NCI-H526 (cell line): ENCODE measurements around the gene SBSN.
A peak's percentile ranks its signal among the peaks of the same experiment; 100 is the strongest.

Experiments
- DNase-seq, 2 experiments: peaks; one replicate each; lab custom pipeline; 2025; lab: John Stamatoyannopoulos, UW

The SBSN gene

DNA sequence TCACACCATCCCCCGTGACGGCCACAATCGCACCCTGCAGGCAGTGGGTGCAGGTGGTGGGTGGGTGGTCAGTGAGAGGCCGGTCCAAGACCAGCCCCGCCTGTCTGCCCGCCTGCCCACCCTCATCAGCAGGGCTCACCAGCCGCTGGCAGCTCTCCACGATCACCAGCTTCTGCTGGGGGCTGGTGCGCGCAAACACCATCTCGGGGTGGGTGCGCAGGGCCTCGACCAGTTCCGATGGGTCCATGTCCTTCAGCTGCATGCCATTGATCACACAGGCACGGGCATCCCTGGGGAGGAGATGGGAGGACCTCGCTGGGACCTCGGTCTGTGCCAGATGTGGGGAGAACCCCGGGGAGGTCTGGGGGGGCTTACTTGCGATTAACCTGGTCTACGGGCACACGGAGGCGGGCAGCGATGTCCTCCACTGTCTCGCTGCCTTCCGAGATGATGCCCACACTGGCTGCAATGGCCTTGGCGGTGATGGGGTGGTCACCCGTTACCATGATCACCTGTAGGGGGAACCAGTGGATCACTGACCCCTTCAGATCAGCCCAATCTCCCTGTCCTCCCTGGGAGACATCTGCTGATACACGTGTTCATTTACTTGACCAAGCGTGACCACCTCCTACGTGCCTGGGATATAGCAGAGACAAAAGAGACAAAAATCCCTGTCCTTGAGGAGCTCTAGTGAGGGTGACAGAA, 27.3 kb upstream of the SBSN start:
- peak; percentile 65 to 83 for DNase-seq

DNA sequence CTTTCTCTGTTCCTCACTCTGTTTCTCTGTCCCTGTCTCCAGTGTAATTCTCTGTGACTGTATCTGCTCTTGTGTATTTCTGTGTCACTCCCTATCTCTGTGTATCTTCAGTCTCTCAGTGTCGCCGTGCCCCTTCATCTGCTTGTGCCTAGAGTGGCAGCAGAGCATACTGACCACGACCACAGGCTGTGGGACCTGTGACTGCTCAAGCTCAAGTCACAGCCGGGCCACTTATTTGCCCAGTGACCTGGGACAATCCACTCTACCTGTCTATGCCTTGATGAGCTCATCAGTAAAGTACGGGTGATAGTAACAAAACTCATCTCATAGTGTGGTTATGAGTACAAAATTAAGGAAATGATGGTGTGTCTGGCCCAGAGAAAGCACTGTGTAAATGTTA, 26.0 kb upstream of the SBSN start:
- DNase-seq = no peak

DNA sequence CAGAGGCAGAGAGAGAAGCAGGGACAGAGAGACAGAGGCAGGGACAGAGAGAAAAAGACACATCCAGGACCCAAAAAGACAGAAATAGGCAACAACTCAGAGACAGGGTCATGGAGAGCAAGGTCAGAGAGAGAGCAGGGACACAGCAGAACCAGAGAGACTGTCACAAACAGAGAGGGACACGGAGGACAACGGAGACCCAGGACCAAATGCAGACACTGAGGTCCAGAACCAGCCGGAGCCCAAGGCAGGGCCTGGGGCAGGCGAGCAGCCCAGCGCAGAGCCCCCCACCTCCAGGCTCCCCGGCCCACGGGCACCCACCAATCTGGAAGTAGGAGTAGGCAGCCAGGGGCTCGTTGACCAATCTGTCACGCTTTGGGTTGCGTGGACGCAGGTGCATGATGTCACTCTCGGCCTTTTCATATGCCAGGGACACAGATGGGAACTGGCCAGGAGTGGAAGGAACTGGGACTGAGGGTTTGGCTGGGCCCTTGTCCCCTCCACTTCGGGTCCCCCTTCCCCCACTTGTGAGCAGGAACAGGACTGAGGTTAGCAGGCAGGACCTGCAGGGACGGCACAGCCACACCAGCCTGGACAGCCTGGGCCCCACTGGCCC, 25.4 kb upstream of the SBSN start:
- DNase-seq = no peak

DNA sequence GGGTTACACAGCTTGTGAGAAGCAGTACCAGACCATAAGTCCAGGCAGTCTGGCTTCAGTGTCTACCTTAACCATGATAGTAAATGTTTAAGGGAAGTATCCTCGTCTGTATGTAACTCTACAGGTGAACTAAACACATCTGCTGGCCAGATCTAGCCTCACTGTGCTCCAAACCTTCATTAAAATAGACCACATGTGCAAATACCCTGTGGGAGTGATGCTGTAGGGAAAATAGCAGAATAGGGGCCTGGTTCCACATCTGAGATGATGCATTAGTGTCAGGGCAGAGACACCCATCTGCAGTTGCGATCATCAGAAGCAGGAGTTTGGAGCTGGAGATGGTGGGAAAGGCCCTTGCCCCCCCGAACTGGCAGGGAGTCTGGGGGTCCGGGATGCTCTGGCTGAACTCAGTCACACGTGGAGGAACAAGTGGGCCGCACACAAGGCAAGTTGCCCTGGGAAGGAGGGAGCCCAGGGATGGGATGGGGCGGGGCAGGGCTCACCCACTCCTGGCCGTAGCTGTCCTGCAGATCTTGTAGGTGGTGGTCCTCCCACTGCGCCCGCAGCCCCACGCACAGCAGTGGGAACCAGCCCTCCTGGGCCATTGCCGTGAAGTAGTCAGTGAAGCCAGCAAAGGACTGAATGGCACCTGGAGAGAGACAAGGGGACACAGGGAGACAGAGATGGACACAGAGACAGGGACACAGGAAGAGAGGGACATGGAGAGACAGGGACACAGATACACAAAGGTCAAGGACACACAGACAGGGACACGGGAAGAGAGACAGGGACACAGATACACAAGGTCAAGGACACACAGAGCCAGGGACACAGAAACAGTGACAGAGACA, 24.6 kb upstream of the SBSN start:
- DNase-seq = no peak

DNA sequence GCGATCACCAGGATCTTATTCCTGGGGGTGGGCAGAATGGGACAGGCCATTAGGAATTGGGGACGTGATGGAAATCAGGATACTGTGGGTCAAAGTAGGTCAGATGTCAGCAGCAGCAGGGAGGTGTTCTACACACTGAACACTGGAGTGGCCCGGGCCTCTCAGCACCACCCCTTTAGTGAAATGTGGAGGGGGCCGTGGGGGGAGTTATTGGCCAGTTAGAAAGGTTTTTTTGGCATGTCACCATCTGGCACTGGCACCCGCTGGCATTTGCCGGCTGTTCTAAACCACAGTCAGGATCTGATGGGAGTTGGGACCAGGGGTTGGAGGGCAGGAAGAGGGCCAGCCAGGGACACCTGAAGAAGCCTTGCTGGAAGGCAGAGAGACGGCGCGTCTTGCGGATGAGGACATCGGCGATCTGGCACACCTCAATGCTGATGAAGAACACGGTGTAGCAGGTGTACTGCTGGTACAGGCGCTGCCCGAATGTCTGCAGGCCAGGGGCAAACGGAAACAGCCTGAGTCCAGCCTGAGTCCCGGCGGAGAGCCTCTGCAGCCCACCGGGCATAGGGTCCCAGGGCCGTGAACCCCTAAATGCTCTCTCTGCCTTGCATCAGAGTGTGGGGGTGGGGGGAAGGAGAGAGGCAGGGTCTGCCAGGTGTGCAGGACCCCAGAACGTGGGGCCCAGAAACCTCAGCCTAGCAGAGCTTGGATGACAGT, 23.1 kb upstream of the SBSN start:
- no peak for DNase-seq

DNA sequence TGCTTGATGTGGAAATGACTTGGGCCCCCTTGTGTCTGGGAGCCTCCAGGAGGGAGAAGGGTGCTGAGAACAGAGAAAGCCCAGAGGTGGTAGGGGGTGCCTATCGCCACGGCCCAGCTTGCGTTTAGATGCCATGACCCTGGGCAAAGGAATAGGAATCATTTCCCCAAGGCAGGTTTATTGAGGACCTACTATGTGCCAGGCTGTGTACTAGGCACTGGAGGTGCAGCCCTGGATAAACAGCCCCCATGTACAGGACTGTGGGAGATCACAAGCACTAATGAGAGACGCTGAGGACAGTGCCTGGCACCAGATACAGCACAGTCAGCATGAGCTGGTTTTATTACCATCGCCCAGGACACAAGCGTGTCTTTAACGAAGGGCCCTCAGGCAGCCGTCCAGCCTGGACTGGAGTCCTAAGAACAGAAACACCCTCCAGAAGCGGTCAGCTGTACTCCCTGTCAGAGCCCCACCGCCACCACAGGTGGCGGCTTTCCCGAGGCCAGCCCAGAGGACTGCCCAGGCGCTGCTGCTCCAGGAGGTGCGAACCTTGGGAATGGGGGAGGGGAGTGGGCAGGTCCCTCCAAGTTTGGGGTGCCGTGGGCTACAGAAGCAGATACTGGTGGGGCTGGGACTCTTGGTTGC, 21.9 kb upstream of the SBSN start:
- DNase-seq = no peak

DNA sequence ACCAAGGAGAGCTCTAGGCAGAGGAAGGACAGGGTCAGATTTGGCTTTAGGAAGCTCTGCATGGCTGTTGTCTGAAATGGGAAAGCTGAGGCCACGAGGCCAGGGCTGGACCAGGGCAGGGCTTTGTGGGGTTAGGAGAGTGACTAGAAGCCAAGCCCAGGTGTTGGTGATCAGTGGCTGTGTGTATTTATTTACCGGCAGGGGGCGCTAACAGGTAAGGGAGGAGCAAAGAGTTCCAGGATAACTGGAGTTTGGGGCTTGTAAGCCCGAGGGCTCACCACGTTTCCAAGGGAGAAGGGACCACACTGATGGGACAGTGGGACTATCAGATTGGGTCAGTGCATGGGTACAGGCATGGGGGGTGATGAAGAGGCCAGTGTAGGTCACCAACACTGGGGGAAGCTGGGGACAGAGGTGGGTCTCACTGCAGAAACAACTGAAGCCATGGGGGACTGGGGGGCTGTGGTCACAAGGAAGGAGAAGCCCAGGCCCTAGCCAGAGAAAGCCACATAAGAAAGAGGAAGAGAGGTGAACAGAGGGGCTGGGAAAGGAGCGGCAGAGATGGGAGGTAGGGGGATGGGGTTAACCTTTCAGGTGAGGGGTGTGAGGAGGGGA, 21.2 kb upstream of the SBSN start:
- DNase-seq = peak; percentile 74 to 90

DNA sequence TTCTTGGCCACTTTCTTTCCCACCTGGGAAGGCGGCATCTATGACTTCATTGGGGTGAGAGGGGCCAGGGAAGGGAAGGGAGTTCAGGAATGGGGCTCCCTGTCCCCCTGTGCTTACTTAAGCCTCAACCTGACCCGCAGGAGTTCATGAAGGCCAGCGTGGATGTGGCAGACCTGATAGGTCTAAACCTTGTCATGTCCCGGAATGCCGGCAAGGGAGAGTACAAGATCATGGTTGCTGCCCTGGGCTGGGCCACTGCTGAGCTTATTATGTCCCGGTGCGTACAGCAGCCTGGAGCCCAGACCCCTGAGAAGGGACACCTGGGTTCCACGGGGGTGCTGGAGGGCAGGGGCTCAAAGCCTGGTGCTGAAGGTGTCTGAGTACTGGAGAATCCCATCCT, 18.4 kb upstream of the SBSN start:
- no peak for DNase-seq

DNA sequence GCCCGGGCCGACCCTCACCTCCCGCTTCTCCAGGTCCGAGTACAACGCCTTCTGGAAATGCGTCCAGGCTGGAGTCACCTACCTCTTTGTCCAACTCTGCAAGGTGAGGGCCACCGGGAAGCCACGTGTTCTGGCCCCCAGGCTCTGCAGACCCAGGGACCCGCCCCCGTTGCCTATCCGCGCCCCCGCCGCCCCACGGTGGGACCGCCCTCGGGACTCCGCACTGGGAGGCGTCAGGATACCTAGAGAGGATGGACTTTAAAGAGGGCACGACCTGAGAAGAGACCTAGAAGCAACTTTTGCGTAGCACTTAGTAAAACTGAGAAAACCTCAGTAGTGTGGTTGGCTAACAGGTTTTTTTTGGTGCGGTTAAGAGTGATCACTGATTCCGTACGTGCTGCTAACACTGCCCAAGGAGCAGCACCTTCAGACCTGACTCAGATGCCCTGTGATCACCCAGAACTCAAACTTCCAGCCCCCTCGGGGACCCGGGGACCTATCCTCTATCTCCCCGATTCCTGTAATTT, 17.8 kb upstream of the SBSN start:
- DNase-seq = peak in 1 of 2 experiments; percentile 69

DNA sequence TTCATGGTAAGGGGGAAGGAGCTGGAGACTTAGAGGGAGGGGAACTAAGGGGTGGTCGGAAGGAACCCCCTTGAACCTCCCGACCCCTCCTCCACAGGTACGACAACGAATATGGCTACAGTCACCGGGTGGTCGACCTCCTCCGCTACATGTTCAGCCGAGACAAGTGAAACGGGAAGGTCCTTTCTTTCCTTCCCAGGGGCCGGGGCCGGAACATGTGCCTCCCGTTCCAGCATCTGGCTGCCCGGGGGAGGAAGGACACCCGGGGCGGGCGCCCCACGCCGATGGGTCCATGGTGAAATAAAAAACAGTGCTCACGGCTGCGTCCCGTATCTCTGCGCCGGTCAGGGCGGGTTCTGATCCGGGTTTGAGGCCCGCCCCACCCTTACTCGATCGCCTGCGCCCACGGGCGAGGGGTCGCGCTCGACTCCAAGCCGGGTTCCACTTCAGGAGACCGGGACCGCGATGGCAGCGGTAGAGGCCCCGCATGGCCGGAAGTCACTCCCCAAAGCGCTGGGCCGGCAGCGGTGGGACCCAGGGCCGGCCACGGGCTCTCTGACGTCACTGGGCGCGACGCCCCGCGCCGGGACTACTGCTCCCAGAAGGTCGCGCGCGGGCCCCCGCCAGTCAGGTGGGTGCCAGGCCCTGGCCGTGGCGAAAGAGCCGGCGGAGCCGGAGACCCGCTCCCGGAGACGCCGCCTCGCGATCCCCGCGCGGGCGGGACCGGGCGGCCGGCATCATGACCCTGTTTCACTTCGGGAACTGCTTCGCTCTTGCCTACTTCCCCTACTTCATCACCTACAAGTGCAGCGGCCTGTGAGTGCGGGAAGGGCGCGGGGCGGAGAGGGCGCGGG, 17.1 kb upstream of the SBSN start, which contains the start of gene TMEM147:
Gene TMEM147 (plus strand): TSS at position 626 of the 854 bp plus-strand sequence. CDS start 114 bp downstream, at position 740.
- peak; percentile 61 to 98 for DNase-seq

DNA sequence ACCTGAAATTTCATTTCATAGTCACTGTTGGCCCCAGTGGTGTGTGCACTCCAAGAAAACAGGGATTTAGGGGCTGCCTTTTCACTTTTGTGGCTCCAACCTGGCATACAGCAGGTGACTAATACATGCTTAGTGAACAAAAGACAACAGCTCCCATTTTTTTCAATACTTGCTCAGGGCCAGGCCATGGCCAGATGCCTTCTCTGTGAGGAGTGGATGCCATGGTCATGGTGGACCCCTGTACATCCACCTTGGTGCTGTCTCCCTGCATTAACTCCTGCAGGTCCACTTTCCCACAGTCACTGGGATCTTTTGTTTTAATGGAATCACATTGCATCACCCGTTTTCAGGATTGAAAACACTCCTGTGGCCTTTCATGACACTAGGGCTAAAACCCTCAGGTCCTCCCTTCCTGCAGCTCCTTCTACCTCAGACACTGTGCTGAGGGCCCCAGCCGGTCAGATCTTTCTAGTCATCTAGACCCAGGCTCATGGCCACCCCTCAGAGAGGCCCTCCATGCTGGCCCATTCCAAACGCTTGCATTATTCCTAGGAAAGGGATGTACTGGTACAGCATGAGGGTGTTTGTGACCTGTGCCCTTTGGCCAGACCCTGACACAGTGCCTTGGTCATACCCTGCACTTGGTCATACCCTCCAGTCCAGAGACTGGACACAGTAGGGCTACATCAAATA, 16.1 kb upstream of the SBSN start:
- DNase-seq = no peak

DNA sequence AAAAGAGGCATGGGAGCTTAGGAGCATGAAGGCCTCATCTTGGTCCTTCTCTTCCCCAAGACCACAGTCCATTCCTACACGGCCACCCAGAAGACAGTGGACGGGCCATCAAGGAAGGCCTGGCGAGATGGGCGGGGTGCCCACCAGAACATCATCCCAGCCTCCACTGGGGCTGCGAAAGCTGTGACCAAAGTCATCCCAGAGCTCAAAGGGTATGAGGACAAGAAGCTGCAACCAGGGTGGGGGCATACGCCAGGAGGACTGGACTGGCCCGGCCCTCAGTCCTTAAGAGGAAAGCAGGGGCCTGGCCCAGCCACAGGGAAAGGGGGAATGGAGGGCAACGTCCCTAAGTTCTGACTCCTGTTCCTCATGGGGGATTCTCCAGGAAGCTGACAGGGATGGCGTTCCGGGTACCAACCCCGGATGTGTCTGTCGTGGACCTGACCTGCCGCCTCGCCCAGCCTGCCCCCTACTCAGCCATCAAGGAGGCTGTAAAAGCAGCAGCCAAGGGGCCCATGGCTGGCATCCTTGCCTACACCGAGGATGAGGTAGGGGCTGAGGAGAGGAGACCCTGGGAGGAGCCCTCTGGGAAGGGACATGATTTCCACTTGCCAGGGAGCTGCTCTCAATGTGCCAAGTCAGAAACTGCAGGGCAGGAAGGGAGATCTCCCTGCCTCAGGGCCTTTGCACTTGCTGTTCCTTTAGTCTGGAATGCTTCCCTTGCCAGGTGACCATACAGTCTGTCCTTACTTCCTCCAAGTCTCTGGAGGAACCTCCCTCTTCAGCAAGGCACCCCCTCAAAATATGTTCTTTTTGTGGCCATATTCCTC, 15.4 kb upstream of the SBSN start:
- DNase-seq = no peak

DNA sequence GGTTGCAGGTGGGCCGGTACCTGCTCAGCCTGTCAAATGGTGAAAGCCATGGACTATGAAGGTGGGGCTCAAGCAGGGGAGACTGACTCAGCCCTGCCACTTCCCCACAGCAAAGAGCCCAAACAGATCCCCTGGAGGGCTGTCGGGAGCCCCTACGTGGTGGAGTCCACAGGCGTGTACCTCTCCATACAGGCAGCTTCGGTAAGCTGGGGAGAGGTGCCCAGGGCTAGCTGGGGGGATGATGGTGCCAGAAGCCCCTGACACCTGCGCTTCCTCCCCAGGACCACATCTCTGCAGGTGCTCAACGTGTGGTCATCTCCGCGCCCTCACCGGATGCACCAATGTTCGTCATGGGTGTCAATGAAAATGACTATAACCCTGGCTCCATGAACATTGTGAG, 14.1 kb upstream of the SBSN start:
- no peak for DNase-seq

DNA sequence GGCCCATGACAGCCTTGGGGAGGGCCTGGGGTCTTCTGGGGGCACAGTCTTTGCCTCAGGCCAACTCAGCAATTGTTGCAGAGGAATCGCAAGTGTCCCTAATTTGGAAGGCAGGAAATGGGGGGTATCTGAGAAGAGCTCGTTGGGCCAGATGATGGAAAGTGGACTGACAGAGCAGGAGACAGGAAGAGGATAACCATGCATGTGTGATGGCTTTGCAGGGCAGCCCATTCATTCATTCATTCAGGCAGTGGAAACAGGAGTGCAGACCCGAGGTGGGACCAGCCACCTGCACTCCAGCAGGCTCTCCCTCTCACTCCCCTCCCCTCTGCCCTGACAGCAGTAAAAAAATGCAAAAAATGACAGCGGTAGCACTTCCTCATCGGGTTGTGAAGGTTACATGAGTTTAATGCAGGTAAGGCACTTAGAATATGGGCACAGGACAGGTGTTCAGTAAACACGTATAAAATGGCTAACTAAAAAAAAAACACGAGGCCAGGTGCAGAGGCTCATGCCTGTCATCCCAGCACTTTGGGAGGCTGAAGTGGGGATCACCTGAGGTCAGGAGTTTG, 12.3 kb upstream of the SBSN start:
- no peak for DNase-seq

DNA sequence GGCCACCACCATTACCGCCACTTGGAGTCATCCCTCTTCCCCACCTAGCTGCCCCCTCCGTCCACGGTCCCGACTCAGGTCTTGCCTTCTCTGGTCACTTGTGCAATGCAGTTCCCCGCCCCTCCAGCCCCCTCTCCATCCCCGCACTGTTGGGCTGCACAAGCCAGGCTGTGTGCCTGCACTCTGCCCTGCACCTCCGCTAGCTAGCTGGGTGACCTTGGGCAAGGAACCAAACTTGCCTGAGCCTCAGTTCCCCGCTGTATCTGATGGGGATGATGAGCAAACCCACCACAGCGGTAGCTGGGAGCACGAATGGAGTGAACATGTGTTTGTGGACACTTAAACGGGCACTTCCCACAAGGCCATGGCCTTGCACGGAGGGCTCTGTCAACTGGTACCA, 11.7 kb upstream of the SBSN start:
- DNase-seq = no peak

DNA sequence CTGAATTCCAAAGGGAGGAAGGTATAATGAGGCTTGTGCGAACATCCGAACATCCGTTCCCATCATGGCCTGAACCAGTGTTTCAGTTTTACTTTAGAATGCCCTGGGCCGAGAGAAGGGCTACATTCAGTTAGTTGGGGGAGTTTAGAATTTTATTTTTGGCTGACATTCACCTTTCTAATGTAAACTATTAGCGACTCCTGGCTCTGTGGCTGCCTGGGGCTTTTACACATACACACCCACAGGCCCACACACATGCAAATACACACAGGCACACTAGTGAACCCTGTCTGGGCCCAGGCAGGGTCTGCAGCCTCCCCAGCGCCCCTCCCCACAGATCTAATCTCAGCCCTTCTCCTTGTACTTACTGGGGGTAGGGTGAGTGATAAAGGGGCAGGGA, 11.2 kb upstream of the SBSN start:
- DNase-seq = no peak

DNA sequence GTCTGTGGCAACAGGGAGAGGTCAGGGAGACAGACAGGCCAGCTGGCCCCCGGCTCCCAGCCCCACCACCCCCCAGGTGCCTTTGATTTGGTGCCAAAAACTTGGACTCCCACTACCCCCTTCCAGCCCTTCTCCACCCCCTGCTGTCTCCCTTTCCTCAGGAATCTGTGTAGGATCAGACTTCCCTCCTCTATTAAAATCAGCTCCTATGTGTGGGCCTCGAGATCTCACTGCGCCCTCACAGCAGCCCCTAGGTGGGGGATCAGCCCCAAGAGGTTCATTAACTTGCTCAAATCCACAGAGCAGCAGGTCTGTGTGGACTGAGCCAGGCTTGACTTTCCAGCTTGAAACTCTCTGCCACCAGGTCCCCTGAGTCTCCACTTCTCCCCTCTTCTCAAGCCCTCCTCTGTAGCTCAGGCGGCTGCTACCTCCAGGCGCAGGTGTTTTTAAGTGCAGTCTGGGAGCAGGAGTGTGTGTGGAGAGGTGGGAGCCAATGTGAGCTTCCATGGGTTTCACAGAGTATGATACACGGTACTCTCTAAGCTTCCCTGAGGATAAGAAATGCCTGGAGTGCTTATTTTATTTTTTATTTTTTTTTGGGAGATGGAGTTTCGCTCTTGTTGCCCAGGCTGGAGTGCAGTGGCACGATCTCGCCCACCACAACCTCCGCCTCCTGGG, 6.8 kb upstream of the SBSN start:
- DNase-seq = no peak
